Diencephalon (tissue), 1 donor: Measurements from ENCODE around the gene ZFP42. TPM values are rescaled to one million over a fixed set of nuclear protein-coding genes. Genes with fewer than 3 reads are reported as not detected.

Source experiments
- total RNA-seq: library from RNA; depleted of rRNA; stranded (reverse); fragments of >200 nt; gene quantifications from one replicate; pipeline ENCODE4 v1.2.3, GENCODE V29; 2014

ZFP42 gene
- 1.4 TPM for total RNA-seq

GRCh38 chr4:187995322-187996207 lies at the start of gene ZFP42:
Gene ZFP42, plus strand, starts transcription at chr4:187995771. Its CDS starts 7,037 bp downstream, at chr4:188002808.

Other genes with a start within 250 kb of the ZFP42 start
- gene TRIML2, start 113.8 kb downstream of the ZFP42 start, total RNA-seq, result not detected
- gene TRIML1, start 143.7 kb downstream of the ZFP42 start, total RNA-seq, result not detected